ENCODE results near the gene TSPEAR.

TSPEAR gene

DNA sequence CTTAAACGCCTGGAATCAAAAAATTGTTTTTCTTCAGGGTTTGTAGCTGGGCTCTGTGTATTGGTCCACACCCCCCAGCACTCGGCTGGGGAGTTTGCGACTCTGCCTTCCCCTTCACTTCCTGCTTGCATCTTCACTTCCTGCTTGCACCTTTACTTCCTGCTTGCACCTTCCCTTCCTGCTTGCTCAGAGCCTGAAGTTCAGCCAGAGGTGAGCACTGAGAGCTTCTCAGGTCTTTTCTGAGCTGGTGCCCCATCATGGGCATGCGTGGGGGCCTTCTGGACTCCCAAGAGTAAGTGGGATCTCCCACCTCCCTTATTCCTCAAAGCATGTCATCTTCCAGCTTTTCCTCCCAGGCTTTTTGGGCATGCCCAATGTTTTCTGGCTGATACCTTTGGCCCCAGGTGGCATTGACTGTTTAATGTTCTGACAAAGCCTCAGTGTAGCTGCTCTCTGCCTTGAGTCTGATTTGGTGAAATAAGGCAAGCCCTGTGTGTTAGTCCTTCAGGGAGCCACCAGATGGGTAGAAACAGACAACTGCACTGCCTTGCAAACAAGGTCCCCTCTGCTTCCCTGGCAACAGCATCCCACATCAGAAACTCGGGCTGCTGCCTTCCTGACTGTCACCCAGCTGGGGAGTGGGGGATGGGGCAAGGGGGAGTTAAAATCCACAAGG lies 163.6 kb downstream of the TSPEAR start:
- no peak for DNase-seq (ENCODE audit: low read depth in 2 of 2)

DNA sequence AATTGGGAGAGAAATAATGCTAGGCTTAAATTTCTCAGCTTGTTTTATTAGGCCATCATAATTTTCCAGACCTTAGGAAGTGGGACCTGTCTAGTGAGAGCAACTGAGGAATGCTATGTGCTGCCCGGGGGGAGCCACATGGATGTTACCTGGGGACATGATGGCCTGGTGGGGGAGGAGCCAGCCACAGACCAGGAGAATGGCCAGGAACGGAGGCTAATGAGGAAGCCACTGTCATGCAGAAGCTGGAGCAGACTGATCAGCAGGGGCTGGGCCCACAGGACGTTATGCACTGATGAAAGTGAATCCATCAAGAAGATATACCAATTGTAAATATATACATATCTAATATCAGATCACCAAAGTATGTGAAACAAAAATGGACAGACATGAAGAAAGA lies 166.8 kb downstream of the TSPEAR start:
- no peak for DNase-seq (ENCODE audit: low read depth in 2 of 2)

DNA sequence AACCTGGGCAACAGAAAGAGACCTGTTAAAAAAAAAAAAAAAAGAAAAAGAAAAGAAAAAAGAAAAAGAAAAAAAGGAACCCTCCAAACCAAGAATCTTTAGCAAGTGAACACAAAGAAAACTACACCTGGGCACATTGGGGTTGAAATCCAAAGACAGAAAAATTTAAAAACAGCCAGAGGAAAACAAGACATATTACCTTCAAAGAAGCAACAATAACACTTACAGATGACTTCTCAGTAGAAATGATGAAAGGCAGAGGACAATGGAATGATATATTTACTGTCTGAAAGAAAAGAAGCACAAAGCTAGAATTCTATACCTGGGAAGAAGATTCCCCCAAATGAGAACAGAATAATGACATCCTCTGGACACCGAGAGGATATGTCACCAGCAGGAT lies 168.7 kb downstream of the TSPEAR start:
- no peak for DNase-seq (ENCODE audit: low read depth in 2 of 2)

DNA sequence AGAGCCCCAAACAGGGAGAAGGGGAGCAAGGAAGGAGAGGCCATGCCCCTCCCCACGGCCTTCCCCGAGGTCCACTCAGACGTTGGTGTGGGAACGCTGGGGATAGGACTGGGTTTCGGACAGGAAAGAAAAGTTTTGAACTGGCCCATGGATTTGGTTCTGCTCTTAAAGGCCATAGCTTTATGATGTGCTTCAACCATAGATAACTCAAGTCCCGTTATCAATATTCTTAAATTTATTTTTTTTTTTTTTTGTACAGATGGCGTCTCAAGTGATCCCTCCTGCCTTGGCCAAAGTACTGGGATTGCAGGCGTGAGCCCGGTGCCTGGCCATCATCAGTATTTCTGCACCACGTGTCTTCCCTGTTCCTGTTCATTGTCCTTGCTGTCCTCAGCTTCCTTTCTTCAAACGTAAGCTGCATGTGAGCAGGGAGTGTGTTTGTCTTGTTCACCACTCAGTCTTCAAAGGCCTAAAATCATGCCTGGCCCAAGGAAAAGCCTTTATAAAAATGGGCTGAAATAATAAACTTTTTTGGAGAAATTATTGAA lies 170.6 kb downstream of the TSPEAR start:
- no peak for DNase-seq (ENCODE audit: low read depth in 2 of 2)

DNA sequence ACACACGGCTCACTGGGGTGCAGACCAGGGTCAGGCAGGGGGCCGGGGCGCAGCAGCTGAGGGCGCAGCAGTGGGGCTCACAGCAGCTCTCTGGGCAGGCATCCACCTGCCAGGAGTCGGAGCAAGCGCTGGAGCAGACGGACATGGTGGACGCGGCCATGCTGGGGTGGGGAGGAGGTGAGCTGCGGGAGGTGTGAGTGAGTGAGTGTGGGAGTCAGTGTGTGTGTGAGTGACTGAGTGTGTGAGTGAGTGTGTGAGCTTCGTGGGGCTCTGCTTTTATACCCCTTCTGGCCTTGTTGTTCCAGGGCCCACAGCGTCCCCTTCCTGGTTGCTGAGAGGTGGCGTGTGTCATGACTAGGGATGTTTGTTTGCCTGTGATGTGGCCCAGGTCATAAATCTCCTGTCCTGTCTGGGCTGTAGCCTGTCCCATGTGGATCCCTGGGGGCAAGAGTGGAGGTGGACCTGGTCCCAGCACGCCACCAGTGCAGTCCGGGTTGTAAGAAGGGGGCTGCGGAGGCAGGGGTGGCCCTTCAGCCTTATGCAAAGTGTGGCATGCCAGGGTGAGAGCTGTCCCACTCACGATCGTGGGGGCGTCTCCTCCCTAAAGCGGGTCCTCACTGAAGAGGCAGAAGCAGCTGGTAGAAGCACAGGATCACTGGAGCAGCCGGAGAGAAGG lies 171.2 kb downstream of the TSPEAR start, which contains the start of gene KRTAP10-1:
KRTAP10-1 (minus strand) TSS at position 205 of the 676 bp plus-strand sequence; CDS start at position 160, 45 bp downstream.
- DNase-seq (ENCODE audit: low read depth in 2 of 2): no peak

DNA sequence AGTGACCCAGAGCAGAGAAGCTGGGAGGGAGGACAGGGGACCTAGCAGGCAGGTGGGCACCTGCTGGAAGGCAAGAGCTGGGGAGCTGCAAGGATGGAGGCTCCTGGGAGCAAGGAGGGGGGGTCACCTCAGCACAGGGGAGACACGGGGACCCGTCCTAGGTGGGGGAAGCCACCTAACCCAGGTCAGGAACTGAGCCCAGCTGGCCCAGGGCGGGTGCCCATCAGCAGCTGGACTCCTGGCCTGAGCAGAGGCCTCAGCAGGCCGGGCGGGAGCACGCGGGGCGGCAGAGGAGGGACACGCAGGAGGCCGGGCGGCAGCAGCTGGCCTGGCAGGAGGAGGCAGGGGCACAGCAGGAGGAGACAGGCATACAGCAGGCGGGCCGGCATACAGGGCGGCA lies 172.3 kb downstream of the TSPEAR start:
- DNase-seq (ENCODE audit: low read depth in 2 of 2): no peak

DNA sequence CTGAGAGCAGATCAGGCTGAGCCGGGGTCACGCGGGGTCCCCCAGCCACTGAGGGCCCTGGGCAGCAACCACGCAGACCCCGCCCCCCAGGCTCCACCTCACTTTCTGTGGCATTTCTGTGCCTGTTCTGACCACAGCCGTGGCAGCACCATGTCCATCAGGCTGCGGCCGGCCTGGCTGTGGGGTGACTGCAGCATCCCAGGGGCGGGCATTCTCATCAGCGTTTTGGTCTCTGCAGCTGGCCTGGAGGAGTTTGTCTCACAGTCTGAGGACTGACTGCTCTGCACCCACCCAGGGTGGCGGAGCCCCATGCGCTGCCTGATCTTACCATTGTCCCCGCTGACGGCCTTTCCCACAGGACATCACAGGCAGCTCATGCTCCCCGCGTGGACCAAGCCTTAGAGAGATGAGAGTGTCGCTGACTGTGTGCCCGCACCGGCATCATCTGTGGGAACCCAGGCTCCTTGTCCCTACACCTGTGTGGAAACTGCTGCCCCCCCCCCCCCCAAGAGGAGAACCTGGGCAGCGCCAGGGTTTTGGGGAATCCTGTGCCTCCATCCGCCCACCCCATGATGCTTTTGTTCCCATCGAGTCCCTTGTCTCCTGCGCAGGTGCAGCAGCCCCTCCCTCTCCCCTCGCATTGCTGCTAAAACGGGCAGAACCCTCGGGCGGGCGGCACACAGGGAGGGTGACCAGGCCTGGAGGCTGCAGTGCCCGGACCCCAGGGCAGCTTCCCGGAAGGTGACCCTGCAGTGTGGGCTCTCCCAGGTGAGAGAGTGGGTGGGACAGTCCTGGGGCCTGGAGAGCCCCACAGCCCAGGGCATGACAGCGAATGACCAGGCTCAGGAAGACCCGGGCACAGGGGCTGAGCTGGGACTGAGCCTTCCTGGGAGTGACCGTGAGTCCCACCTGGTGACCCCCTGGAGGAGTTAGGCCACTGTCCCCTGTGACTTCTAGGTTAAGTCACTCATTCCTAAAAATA lies 173.2 kb downstream of the TSPEAR start:
- no peak for DNase-seq (ENCODE audit: low read depth in 2 of 2)

DNA sequence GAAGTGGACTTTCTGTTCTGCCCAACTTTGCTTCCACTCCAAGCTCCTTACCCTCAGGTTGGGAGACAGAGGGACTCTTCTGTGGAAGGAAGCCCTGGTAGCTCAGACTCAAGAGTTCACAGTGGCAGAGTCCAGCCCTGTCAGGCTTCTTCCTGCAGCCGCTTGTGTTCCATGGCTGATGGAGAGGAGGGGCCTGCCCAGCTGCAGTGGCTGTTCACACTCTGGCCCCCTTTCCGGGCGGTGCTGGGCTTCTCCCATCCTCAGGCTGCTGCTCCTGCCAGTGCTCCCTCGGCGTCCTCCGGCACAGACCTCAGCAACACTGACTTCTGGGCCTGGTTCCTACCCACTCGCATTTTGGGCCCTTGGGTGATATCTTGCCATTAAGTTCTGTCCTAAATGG lies 175.4 kb downstream of the TSPEAR start:
- DNase-seq (ENCODE audit: low read depth in 2 of 2): no peak

DNA sequence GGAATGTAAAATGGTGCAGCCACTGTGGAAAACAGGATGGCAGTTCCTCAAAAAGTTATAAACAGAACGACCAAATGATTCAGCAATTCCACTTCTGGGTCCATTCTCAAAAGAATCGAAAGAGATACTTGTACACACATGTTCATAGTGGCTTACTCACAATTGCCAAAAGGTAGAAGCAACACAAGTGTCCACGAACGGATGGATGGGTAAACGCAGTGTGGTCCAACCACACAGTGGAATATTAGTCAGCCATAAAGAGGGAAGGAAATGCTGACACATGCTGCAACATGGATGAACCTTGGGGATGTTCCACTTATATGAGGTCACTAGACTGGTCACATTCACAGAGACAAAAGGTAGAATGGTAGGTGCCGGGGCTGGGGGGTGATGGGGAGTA lies 176.7 kb downstream of the TSPEAR start:
- no peak for DNase-seq (ENCODE audit: low read depth in 2 of 2)

DNA sequence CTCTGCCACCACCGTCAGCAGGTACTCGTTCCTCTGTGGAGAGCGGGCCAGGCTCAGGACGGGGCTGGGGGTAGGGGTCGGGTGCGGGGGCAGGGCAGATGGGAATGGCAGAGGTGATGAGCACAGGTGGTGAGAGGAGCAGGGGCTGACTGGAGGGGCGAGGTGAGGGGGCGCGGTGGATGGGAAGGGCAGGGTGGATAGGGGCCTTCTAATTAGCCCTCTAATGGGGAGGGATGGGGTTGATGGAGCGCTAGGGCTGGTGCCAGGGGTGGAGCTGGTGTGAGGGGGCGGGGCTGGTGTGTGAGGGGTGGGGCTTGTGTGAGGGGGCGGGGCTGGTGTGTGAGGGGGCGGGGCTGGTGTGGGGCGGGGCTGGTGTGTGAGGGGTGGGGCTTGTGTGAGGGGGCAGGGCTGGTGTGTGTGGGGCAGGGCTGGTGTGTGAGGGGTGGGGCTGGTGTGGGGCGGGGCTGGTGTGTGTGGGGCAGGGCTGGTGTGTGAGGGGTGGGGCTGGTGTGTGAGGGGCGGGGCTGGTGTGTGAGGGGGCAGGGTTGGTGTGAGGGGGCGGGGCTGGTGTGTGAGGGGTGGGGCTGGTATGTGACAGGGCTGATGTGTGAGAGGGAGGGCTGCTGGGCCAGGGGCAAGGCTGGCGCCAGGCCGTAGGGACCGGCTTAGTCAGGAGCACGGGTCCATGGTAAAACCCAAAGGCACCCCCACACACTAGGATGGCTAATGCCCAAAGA lies 177.3 kb downstream of the TSPEAR start:
- DNase-seq (ENCODE audit: low read depth in 2 of 2): no peak

DNA sequence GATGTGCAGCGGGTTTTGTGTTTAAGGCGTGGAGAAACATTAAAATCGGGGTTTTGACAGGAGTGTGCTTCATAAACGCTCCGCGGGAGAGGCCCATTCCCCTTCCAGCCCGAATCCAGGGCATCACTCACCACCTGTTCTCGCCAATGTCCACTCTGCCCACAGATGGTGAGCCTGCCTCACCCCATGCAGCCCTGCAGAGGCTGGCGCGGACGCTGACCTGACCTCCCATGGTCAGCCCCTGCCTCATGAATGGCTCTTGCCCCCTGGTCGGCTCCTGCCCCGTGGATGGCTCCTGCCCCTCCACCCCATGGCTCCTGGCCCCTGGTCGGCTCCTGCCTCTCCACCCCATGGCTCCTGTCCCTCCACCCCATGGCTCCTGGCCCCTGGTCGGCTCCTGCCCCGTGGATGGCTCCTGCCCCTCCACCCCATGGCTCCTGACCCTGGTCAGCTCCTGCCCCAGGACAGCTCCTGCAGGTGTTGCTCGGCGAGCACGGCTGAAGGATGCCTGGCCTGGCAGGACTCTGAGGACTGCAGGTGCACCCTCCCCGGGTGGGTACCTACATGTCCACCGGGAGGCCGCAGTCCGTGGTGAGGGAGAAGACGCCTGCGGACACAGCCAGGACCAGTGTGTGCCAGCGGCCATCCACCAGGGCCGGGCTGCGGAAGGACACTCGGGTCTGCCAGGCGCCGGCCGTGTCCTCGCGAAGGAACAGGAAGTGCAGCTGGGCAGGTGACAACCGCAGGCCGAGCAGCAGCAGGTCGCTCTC lies 178.1 kb downstream of the TSPEAR start:
- no peak for DNase-seq (ENCODE audit: low read depth in 2 of 2)

DNA sequence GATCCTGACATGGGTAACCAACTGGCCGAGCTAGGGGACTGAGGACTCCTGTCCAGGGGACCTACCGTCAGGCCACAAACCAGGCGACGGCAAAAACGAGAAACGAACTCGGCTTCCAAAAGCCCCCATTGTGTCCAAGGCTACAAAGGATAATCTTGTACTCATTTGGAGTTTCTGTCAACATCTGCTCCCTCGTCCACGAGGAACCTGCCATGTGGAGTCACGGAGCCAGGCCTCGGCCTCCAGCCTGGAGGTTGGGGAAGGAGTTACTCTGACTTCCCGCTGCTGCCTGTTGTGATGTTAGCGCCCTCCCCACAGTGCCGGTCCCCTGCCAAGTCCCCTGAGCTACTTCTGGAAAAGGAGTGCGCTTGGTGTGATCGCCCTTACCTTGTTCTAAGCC lies 178.7 kb downstream of the TSPEAR start:
- DNase-seq (ENCODE audit: low read depth in 2 of 2): no peak

DNA sequence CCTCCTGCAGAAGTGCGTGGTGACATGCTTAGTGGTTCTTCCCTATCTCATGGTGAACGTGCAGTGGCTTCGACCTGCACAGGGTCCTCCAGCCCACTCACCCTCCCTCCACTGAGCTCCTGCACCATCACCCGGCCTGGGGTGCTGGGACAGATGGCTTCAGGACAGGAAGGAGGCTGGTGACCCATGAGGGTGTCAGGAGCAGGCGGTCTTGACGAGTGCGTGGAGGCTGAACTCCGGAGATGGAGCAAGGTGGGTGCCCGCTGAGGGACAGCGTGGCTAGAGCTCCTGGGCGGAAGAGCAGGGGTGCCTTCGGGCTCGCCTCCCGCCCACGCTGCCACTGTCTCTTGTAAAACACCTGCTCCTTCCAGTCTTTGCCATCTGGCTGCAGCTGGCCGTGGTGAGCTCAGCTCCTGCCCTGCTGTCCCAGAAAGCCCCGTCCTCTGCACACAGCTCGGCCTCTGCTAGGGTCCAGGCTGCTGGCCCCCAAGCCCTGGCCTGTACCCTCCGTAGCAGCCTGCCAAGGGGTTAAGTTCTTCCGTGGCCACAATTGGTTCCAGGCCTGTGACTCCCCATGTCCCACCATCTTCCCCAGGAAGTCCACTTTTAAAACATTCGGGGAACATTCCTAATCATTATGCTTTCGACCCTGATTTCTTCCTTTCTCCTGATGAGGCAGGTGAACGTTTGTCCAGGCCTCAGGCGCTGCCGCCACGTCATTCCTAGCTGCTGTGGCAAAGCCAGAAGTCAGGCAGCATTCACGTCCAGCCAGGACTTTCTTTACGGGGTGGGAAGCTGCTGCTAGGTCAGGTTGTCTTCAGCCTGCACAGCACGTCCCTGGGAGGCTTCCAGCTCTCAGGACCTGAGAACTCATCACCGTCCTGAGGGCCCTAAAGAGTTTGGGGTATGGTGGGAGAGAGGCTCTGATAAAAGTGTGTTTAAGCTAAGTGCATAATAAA lies 179.5 kb downstream of the TSPEAR start:
- DNase-seq (ENCODE audit: low read depth in 2 of 2): no peak

DNA sequence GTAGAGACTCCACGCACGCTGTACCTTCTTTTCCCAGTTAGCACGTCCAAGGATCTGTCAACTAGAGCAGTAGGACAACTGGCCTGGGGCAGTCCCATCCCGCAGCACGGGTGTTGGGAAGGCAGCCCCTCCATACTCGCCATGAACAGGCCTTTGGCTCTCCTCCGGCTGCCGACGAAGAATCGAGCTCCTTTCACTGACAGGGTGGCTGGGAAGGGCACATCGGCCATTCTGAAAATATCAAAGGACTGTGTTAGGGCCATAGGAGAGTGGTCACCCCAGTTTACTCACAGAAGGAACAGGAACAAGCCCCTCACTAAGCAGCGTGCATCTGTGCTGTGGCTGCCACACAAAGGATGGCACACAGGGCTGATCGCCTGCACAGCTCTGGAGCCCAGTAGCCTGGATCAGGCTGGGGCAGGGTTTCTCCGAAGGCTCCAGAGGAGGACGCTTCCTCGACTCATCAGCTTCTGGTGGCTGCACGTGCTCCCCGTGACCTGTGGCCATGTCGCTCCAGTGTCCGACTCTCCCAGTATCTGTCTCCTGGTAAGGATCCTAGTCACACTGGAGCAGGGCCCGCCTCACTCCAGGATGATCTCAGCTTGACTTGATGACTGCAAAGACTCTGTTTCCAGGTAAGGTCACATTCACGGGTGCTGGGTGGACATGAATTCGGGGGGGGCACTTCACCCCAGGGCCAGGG lies 180.3 kb downstream of the TSPEAR start:
- no peak for DNase-seq (ENCODE audit: low read depth in 2 of 2)

DNA sequence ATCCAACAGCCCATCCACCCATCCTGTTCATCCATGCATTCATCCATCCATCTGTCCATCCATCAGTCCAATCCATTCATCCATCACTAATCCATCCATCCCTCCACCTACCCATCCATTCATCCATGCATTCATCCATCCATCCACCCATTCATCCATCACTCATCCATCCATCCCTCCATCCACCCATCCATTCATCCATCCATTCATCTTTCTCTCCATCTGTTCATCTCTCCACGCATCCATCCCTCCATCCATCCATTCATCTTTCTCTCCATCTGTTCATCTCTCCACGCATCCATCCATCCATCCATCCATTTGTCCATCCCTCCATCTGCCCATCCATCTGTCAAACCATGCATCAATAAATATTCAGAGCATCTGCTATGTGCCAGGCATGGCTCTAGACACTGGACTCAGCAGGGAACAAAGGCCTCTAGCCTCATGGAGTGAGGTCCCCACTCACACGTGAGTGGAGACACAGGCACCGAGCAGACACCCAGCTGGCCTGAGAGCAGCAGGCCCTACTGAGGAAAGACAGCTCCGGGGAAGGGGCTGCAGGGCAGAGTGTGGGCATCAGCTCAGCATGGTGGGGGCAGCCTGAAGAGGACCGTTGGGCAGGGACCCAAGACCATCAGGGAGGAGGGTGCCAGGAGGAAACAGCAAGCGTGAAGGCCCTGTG lies 181.0 kb downstream of the TSPEAR start:
- DNase-seq (ENCODE audit: low read depth in 2 of 2): no peak

DNA sequence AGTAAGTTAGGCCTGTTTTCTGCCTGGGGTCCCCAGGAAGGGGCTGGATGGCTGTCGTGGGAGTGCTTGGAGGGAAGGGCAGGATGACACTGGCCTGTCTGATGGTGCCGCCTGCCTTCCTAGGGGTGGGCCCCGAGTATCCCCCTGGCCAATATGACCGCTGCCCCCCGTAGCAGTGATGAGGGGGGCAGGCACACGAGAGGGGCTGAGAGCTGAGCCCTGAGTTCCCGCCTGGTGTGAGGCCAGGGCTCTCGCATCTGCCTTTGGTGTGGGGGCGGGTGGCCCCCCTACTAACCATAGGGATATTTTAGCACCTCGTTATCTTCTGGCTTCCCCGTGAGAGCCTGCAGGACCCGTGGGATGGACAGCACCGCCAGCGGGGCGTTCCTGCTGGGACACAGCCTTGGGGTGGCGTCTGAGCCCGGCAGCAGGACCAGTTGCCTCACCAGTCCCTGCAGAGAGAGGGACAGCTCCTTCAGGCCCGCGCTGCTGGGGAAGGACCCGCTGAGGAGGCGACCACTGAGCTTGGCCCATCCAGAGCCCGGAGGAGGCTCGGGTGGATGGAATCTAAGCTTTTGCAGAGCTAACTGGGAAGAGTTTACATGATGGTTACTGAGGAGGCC lies 181.8 kb downstream of the TSPEAR start:
- DNase-seq (ENCODE audit: low read depth in 2 of 2): no peak

DNA sequence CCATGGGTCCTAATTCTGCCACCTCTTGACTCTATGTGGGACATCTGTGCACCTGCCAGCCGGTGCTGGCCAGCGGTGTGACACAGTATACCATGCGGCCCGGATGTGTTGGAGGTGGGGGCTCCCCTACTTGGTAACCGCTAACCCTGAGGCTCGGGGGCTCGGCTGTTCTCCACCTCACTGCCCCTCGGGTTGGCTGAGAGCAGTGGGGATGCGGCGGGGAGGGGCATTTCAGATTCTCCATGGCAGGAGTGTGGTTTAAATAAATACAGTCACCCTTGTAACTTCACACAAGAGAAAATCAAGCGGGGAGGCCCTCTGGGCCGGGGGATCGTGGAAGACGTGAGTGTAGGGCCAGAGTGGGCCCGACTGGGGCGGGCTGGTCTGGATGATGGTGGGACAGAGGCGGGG lies 182.4 kb downstream of the TSPEAR start:
- DNase-seq (ENCODE audit: low read depth in 2 of 2): no peak

DNA sequence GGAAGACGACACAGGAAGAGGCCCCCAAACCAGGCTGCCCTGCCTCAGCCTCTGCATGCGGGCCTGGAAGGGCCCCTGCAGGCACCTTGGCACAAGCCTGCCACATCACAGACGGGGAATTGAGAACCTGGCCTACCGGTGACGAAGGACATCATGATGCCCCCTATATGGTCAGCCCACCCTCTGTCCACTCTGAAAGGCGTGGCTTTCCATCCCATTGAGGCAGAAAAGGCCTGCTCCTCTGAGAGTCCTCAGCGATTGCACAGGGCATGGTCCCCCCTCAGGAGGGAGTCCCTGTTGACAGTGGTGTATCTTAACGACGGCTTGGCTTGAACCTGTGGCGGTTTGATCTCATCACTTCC lies 182.8 kb downstream of the TSPEAR start:
- no peak for DNase-seq (ENCODE audit: low read depth in 2 of 2)

Measured in stimulated activated CD4-positive, alpha-beta T cell treated with anti-CD3 and anti-CD28 coated beads, Interleukin-4, amount 100 ng/mL, for 48 hours (primary cell).